Activated T-helper 17 cell treated with anti-CD3 and anti-CD28 coated beads, Interleukin-2, amount 50 U/mL, for 72 hours (primary cell): ENCODE data around the gene SSH3. TPM values are rescaled to one million over a fixed set of nuclear protein-coding genes. Genes with fewer than 3 reads are reported as not detected.
A peak's percentile ranks its signal among the peaks of the same experiment; 100 is the strongest.

Source experiments
- ATAC-seq: fragments of 150-1000 bp; cut with Tn5 transposase; replicated peaks from 2 replicates; pipeline ENCODE4 v1.10.0; 2021; ENCODE audit warnings: mild to moderate bottlenecking, moderate library complexity
- H3K27ac Mint-ChIP-seq: one replicate; pipeline ENCODE4 v1.8.0; 2022; ENCODE audit warnings: mixed read lengths
- H3K27me3 Mint-ChIP-seq: one replicate; pipeline ENCODE4 v1.8.0; 2022; ENCODE audit warnings: mixed read lengths
- H3K36me3 Mint-ChIP-seq: one replicate; pipeline ENCODE4 v1.8.0; 2022; ENCODE audit warnings: low read depth, mild to moderate bottlenecking, mixed read lengths
- H3K4me1 Mint-ChIP-seq: one replicate; pipeline ENCODE4 v1.8.0; 2022; ENCODE audit warnings: mixed read lengths
- H3K4me3 Mint-ChIP-seq: one replicate; pipeline ENCODE4 v1.8.0; 2022; ENCODE audit warnings: mild to moderate bottlenecking, mixed read lengths
- H3K9me3 Mint-ChIP-seq: one replicate; pipeline ENCODE4 v1.8.0; 2022; ENCODE audit warnings: mixed read lengths
- total RNA-seq, 2 donors: library from RNA; stranded (reverse); gene quantifications; one replicate each; pipeline ENCODE4 v1.2.3, GENCODE V29; 2022

SSH3 gene
- total RNA-seq, 2 donors from 2014 or later, result 15.8 to 22.0 TPM

DNA sequence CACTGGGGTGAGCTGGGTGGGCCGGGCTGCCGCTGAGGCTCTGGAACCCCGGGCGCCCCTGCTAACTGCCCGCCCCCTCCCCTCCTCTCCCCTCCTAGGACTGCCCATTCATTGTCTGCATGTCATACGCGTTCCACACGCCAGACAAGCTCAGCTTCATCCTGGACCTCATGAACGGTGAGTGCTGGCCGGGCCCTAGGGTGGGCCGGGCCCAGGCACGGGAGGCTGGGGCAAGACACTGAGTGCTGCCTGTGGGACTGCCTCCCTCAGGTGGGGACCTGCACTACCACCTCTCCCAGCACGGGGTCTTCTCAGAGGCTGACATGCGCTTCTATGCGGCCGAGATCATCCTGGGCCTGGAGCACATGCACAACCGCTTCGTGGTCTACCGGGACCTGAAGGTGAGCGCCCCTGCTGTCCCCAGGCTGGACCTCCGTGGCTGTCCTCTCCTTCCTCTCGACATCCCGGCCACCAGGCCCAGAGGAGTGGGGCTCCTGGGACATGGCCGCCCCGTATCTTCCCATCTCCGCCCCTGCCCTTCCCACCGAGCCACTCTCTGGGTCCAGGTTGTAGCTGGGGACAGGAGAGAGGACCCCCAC, 21.7 kb upstream of the SSH3 start:
- H3K4me1 Mint-ChIP-seq, result peaks cover 2% of the 10 kb centered on the region
- no peaks in the 10 kb centered on the region for H3K27me3 Mint-ChIP-seq
- no peaks in the 10 kb centered on the region for H3K9me3 Mint-ChIP-seq
- H3K27ac Mint-ChIP-seq, result peak overlapping the region; percentile 74
- no peak for ATAC-seq
- no peak overlapping the region for H3K4me3 Mint-ChIP-seq
- peaks cover 95% of the 10 kb centered on the region for H3K36me3 Mint-ChIP-seq

DNA sequence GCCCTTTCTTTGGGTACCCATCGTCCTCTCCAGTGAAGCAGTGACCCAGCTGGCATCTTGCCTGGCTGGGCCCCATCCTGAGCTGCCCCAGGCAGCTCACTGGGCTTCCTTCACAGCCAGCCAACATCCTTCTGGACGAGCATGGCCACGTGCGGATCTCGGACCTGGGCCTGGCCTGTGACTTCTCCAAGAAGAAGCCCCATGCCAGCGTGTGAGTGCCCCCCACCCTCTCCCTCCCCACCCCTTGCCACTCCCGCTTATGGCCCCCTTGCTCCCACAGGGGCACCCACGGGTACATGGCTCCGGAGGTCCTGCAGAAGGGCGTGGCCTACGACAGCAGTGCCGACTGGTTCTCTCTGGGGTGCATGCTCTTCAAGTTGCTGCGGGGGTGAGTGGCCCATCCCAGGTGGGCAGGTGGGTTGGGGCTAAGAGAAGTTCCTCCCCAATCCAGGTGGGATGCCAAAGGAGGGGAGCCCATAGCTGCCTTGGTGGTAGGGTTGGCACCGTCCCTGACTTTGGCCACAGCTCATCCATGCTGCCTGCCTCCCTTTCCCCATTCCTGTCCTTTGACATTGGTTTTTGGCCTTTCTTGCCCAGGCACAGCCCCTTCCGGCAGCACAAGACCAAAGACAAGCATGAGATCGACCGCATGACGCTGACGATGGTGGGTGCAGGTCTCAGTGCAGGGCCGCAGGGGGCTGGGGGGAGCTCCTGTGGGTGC, 21.0 kb upstream of the SSH3 start:
- no peaks in the 10 kb centered on the region for H3K9me3 Mint-ChIP-seq
- no peak for ATAC-seq
- H3K4me3 Mint-ChIP-seq, result no peak overlapping the region
- no peaks in the 10 kb centered on the region for H3K27me3 Mint-ChIP-seq
- peak overlapping the region; percentile 74 for H3K27ac Mint-ChIP-seq
- H3K36me3 Mint-ChIP-seq, result peaks cover 95% of the 10 kb centered on the region
- peaks cover 5% of the 10 kb centered on the region for H3K4me1 Mint-ChIP-seq

DNA sequence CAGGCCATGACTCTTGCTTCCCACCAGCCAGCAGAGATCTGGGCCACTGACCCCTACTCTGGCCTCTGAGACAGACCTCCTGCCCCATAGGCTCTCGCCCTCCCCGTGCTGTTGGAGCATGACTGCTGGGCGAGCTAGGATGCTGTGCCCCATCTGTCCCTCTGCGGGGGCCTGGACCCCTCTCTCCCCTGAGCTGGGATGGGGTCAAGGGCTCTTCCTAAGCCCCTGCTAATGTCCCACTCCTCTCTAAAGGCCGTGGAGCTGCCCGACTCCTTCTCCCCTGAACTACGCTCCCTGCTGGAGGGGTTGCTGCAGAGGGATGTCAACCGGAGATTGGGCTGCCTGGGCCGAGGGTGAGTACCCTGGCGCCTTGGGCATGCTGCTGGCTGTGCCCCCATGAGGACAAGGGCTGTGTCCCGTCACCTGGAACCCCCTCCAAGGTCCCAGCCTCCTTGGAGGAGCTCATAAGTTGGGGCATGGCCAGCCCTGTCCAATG, 20.4 kb upstream of the SSH3 start:
- H3K27me3 Mint-ChIP-seq, result no peaks in the 10 kb centered on the region
- H3K4me3 Mint-ChIP-seq, result no peak overlapping the region
- H3K27ac Mint-ChIP-seq, result peak overlapping the region; percentile 74
- ATAC-seq, result no peak
- peaks cover 95% of the 10 kb centered on the region for H3K36me3 Mint-ChIP-seq
- H3K9me3 Mint-ChIP-seq, result no peaks in the 10 kb centered on the region
- peaks cover 11% of the 10 kb centered on the region for H3K4me1 Mint-ChIP-seq

DNA sequence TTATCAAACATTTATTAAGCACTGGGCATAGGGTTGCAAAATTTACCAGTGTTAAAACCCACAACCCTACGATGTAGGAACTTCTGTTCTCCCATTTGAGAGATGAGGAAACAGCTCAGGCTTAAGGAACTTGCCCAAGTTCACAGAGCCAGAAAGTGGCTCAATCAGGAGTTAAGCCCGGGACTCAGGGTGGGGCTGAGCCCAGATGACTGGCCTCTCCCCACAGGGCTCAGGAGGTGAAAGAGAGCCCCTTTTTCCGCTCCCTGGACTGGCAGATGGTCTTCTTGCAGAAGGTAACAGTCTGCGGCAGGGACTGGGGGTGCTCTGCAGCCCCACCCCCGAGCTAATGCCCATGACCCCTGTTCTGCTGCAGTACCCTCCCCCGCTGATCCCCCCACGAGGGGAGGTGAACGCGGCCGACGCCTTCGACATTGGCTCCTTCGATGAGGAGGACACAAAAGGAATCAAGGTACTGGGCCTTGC, 19.8 kb upstream of the SSH3 start:
- Mint-ChIP-seq H3K4me3 (no peak overlapping the region), H3K27me3 (no peaks in the 10 kb centered on the region), H3K9me3 (no peaks in the 10 kb centered on the region), H3K27ac (peak overlapping the region; percentile 36), H3K36me3 (peaks cover 99% of the 10 kb centered on the region), H3K4me1 (peaks cover 13% of the 10 kb centered on the region)
- no peak for ATAC-seq

DNA sequence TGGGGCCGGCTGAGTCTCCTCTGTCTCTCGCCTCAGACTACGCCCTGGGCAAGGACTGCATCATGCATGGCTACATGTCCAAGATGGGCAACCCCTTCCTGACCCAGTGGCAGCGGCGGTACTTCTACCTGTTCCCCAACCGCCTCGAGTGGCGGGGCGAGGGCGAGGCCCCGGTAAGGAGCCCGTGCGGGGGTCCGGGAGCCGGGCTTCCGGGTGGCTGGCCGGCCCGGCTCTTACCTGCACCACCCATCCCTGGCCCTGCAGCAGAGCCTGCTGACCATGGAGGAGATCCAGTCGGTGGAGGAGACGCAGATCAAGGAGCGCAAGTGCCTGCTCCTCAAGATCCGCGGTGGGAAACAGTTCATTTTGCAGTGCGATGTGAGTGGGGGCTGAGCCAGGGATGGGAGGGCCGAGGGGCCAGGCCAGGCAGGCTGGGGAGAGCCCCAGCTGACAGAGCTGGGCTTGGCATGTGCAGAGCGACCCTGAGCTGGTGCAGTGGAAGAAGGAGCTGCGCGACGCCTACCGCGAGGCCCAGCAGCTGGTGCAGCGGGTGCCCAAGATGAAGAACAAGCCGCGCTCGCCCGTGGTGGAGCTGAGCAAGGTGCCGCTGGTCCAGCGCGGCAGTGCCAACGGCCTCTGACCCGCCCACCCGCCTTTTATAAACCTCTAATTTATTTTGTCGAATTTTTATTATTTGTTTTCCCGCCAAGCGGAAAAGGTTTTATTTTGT, 18.4 kb upstream of the SSH3 start:
- Mint-ChIP-seq H3K27ac (no peak overlapping the region), H3K36me3 (peaks cover 93% of the 10 kb centered on the region), H3K4me3 (no peak overlapping the region), H3K27me3 (no peaks in the 10 kb centered on the region), H3K9me3 (no peaks in the 10 kb centered on the region), H3K4me1 (peaks cover 13% of the 10 kb centered on the region)
- ATAC-seq, result no peak

DNA sequence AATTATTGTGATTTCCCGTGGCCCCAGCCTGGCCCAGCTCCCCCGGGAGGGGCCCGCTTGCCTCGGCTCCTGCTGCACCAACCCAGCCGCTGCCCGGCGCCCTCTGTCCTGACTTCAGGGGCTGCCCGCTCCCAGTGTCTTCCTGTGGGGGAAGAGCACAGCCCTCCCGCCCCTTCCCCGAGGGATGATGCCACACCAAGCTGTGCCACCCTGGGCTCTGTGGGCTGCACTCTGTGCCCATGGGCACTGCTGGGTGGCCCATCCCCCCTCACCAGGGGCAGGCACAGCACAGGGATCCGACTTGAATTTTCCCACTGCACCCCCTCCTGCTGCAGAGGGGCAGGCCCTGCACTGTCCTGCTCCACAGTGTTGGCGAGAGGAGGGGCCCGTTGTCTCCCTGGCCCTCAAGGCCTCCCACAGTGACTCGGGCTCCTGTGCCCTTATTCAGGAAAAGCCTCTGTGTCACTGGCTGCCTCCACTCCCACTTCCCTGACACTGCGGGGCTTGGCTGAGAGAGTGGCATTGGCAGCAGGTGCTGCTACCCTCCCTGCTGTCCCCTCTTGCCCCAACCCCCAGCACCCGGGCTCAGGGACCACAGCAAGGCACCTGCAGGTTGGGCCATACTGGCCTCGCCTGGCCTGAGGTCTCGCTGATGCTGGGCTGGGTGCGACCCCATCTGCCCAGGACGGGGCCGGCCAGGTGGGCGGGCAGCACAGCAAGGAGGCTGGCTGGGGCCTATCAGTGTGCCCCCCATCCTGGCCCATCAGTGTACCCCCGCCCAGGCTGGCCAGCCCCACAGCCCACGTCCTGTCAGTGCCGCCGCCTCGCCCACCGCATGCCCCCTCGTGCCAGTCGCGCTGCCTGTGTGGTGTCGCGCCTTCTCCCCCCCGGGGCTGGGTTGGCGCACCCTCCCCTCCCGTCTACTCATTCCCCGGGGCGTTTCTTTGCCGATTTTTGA, 17.5 kb upstream of the SSH3 start:
- Mint-ChIP-seq H3K36me3 (peaks cover 93% of the 10 kb centered on the region), H3K27me3 (no peaks in the 10 kb centered on the region), H3K4me1 (peaks cover 13% of the 10 kb centered on the region), H3K4me3 (peak overlapping the region; percentile 85), H3K9me3 (no peaks in the 10 kb centered on the region), H3K27ac (peak overlapping the region; percentile 98)
- ATAC-seq, result no peak

DNA sequence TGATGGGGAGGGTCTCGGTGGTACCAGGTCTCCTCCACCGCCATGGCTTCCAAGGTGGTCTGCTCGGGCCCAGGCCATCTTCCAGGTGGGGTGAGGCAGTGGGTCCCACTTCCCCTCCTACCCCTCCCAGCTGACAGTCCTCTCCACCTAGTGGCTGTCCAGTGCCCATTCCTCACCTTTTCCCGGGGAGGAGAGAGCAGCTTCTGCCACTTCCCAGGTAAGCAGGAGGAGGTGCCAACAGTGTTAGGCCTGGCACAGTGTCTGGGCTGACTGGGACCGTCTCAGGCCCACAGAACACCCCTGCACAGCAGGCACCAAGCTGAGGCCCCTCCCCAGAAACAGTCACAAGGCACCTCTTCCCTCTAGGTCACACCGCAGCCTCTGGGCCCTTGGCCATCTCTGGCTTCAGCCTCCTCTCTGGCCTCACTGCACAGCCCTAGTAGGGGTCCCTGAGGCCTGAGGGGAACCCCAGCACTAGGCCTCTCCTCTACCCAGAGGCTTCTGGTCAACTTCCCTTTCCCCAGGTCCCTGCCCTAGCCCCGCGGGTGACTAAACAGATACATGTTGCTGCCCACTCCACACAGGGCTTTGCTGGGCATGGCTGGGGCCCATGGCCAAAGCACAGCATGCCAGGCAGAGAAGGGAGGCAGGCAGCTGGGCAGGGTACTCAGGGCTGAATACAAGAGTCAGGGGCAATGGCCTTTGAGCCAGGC, 16.6 kb upstream of the SSH3 start:
- Mint-ChIP-seq H3K4me3 (peak overlapping the region; percentile 85), H3K36me3 (peaks cover 93% of the 10 kb centered on the region), H3K4me1 (peaks cover 13% of the 10 kb centered on the region), H3K27ac (peak overlapping the region; percentile 98), H3K9me3 (no peaks in the 10 kb centered on the region), H3K27me3 (no peaks in the 10 kb centered on the region)
- no peak for ATAC-seq

DNA sequence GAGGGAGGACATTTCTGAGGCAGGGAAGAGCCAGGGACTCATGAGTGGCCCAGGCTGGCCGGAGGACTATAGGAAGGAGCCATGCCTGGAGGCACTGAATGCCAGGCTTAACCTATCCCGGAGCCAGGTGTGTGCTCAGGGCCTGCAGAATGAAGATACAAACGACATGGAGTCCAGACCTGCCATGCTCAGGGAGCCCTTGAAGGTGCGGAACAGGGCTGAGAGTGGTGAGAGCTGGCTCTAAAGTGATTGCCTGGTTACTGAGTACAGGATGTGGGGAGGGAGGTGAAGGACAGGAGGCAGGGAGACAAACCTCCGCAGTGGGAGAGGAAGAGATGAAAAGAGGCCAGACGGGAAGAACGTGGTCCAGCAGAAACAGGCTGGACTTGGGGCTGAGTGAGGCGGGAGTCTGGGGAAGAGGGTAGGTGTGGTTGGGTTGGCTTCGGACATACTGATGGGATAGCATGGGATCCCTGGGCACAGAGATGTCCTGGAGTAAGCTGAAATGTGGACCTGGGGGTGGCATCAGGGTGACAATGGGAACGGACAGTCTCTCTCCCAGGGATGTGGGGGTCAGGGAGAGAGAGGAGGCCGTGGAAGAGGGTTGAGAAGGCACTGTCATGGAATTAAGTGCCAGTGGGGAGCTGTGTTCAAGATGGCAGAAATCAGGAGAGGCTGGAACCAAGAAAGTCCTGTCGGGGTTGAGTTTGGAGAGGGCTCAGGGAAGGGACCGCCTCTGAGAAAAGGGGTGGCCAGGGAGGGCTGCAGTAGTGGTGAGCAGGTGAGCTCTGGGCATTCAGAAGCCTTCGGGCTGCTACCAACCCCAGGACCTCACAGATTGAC, 15.8 kb upstream of the SSH3 start:
- Mint-ChIP-seq H3K27me3 (no peaks in the 10 kb centered on the region), H3K4me3 (peak overlapping the region; percentile 85), H3K4me1 (peaks cover 16% of the 10 kb centered on the region), H3K36me3 (peaks cover 91% of the 10 kb centered on the region), H3K27ac (peak overlapping the region; percentile 98), H3K9me3 (no peaks in the 10 kb centered on the region)
- ATAC-seq, result peak; percentile 22

DNA sequence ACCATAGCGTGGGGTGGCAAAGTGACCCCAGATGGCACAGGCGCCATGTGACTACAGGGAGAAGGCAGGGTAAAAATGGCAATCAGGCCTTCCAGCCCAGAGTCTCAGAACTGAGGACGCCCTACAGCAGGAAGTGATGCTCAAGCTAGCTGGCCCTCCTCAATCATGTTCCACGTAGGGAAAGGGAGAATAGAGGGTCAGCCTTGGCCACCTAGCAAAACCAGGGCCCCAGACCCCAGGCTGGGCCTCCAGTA, 15.2 kb upstream of the SSH3 start:
- peaks cover 91% of the 10 kb centered on the region for H3K36me3 Mint-ChIP-seq
- ATAC-seq, result no peak
- peak overlapping the region; percentile 98 for H3K27ac Mint-ChIP-seq
- no peaks in the 10 kb centered on the region for H3K9me3 Mint-ChIP-seq
- no peaks in the 10 kb centered on the region for H3K27me3 Mint-ChIP-seq
- H3K4me3 Mint-ChIP-seq, result peak overlapping the region; percentile 85
- peaks cover 22% of the 10 kb centered on the region for H3K4me1 Mint-ChIP-seq

DNA sequence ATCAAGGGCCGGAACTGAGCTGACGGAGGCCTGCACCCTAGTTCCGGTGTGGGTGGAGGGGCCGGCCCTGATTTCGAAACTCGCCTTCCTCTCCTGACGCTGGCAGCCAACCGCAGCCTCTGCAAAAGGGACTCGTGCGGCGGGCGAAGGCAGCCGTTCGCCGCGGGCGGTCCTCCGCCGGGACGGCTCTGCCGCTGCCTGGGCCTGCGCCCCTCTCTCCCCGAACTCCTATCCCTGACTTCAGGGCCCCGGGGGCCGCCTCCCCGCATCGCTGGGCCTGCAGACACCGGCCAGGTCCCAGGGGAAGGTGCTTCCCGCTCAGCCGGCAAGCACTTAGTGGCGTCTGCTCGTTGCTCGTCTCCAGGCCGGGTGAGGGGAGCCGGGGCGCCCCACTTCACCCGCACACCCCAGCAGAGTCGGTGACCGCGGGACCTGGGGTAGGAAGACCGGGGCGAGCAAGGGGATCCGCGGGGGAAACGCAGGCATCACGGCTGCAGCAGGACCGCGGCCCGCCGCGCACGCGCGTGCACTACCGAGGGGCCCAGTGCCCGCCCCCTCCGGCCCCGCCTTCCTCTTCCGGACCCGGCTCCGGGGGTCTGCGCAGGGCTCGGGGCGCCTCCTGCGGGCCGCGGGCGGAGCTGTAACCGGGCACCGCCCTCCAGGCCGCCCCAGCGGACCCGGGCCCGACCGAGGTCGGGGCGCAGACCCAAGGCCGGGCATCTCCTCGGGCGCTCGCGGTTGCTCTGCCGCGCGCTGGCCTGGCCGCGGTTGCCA, 14.7 kb upstream of the SSH3 start:
- ATAC-seq, result peak; percentile 77
- no peaks in the 10 kb centered on the region for H3K9me3 Mint-ChIP-seq
- H3K27me3 Mint-ChIP-seq, result no peaks in the 10 kb centered on the region
- peaks cover 91% of the 10 kb centered on the region for H3K36me3 Mint-ChIP-seq
- H3K4me3 Mint-ChIP-seq, result peak overlapping the region; percentile 85
- H3K4me1 Mint-ChIP-seq, result peaks cover 23% of the 10 kb centered on the region
- H3K27ac Mint-ChIP-seq, result peak overlapping the region; percentile 98

DNA sequence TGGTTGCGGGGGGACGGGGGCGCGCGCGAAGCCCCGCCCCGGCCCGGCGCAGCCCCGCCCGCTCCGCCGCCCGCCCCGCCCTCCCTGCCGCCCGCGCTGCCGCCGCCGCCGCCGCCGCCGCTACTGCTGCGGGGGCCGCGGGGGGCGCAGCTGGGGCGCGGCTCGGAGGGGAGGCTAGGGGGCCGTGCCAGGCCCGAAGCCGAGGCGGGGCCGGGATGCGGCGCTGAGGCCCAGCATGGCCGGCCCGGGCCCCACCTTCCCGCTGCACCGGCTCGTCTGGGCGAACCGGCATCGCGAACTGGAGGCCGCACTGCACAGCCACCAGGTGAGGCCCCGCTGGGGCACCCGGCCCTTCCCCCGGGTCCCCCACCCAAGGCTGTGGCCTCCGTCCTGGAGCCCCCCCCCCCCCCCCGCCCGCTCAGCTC, 14.1 kb upstream of the SSH3 start, which contains the start of gene ANKRD13D:
Gene ANKRD13D, plus strand, starts transcription at position 78 of the 425 bp plus-strand sequence. Its CDS starts 158 bp downstream, at position 236.
- H3K9me3 Mint-ChIP-seq, result no peaks in the 10 kb centered on the region
- H3K4me1 Mint-ChIP-seq, result peaks cover 23% of the 10 kb centered on the region
- peak within 1 kb of the TSS; percentile 98 for H3K27ac Mint-ChIP-seq
- peaks cover 91% of the 10 kb centered on the region for H3K36me3 Mint-ChIP-seq
- H3K4me3 Mint-ChIP-seq, result peak within 1 kb of the TSS; percentile 86
- no peaks in the 10 kb centered on the region for H3K27me3 Mint-ChIP-seq
- no peak for ATAC-seq
